B cell (primary cell): ENCODE results near the gene FRMD7.

ENCODE experiments used
- EZH2 ChIP-seq: IDR thresholded peaks from 2 replicates; pipeline ENCODE4 v1.6.1; 2012; ENCODE audit warnings: borderline replicate concordance, low read depth, mild to moderate bottlenecking, moderate library complexity, low read length; ENCODE audit not compliant: insufficient read depth, poor library complexity, severe bottlenecking
- TF ChIP-seq, protein P1 (sequence below): fragments of 200-600 bp; IDR thresholded peaks from one replicate; pipeline ENCODE4 v1.8.0; 2022; ENCODE audit warnings: antibody characterized with exemption, mild to moderate bottlenecking

DNA sequence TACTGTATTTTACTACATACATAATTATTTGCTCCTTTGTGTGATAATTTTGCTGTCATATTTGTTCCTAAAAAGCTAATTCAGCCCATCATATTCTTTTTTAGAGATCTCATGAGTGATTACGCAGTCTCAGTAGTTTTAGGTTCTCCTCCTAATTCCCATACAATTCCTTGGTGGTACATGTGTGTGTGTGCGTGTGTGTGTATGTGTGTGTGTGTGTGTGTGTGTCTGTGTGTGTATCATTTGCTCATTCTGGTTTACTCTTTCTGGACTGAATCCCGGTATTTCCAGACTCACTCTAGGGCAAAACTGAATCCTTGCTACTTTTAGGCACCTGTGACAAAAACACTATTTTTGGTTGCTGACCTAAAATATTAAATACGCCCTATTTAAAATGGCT, 69.8 kb downstream of the FRMD7 start:
- TF ChIP-seq, protein P1, sequence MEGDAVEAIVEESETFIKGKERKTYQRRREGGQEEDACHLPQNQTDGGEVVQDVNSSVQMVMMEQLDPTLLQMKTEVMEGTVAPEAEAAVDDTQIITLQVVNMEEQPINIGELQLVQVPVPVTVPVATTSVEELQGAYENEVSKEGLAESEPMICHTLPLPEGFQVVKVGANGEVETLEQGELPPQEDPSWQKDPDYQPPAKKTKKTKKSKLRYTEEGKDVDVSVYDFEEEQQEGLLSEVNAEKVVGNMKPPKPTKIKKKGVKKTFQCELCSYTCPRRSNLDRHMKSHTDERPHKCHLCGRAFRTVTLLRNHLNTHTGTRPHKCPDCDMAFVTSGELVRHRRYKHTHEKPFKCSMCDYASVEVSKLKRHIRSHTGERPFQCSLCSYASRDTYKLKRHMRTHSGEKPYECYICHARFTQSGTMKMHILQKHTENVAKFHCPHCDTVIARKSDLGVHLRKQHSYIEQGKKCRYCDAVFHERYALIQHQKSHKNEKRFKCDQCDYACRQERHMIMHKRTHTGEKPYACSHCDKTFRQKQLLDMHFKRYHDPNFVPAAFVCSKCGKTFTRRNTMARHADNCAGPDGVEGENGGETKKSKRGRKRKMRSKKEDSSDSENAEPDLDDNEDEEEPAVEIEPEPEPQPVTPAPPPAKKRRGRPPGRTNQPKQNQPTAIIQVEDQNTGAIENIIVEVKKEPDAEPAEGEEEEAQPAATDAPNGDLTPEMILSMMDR, result no peak
- no peak for TF ChIP-seq EZH2
